GM12873 (cell line): ENCODE results near the gene COQ4.

Experiments used
- TF ChIP-seq, protein P1 (sequence below): IDR thresholded peaks from 2 replicates; pipeline ENCODE4 v1.5.1; 2012; ENCODE audit warnings: low read depth, mild to moderate bottlenecking, moderate library complexity, low read length, control low read depth; ENCODE audit not compliant: insufficient read depth; ENCODE audit errors: missing control alignments

The COQ4 gene

DNA sequence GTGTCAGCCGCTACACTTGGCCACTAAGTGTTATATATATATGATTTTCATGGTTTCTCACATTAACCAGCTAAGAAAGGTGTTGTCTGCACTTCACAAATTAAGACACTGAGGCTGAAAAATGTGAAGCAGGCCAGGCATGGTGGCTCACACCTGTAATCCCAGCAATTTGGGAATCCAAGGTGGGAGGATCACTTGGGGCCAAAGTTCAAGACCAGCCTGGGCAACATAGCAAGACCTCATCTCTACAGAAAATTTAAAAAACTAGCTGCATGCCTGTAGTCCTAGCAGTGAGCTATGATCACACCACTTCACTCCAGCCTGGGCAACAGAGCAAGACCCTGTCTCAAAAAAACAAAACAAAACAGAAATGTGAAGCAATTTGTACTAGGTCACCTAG is 1.8 kb downstream of the COQ4 start:
- TF ChIP-seq, protein P1, sequence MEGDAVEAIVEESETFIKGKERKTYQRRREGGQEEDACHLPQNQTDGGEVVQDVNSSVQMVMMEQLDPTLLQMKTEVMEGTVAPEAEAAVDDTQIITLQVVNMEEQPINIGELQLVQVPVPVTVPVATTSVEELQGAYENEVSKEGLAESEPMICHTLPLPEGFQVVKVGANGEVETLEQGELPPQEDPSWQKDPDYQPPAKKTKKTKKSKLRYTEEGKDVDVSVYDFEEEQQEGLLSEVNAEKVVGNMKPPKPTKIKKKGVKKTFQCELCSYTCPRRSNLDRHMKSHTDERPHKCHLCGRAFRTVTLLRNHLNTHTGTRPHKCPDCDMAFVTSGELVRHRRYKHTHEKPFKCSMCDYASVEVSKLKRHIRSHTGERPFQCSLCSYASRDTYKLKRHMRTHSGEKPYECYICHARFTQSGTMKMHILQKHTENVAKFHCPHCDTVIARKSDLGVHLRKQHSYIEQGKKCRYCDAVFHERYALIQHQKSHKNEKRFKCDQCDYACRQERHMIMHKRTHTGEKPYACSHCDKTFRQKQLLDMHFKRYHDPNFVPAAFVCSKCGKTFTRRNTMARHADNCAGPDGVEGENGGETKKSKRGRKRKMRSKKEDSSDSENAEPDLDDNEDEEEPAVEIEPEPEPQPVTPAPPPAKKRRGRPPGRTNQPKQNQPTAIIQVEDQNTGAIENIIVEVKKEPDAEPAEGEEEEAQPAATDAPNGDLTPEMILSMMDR = no peak

DNA sequence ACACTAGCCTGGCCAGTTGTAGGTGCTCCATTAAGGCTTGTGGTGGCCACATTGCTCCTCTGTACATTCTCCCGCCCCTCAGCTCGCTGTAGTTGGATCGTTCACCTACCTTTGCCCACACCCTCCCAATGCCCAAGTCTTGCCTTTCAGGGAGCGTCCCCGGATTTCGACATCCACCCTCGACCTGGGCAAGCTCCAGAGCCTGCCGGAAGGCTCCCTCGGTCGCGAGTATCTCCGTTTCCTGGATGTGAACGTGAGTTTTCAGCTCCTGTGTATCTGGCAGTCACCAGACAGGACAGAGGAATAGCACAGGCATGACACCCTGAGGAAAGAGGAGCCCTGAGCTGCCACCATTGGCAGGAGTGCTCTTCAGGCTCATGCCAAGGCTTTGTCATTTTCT is 3.0 kb downstream of the COQ4 start:
- TF ChIP-seq, protein P1 = no peak

DNA sequence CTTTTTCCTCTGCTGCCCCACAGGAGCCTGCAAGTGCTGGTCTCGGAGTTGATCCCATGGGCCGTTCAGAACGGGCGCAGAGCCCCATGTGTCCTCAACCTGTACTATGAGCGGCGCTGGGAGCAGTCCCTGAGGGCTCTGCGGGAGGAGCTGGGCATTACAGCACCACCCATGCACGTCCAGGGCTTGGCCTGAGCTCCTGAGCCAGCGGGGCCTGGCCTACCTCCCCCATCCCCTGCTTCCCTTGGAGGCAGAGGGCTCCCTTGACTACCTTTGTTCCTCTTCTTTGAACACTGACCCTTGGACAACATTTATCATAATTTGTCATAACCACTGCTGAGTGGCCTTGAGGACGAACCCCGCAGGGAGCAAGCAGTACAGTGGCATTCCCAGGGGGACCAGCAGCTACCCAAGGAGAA is 10.8 kb downstream of the COQ4 start:
- TF ChIP-seq, protein P1 = no peak

DNA sequence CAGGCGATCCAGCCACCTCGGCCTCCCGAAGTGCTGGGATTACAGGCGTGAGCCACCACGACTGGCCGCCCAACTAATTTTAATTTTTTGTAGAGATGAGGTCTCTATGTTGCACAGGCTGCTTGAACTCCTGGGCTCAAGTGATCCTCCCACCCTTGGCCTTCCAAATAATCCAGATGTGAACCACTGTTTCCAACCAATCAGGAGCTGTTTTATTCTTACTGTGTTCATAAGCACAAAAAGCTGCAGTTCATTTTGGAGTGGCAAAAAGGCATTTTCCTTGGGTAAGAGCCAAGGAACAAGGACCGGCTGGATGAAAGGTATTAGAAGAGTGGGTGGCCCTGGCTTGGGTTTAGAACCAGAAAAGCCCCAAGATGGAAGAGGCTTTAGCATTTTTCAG is 12.5 kb downstream of the COQ4 start:
- TF ChIP-seq, protein P1 = no peak

DNA sequence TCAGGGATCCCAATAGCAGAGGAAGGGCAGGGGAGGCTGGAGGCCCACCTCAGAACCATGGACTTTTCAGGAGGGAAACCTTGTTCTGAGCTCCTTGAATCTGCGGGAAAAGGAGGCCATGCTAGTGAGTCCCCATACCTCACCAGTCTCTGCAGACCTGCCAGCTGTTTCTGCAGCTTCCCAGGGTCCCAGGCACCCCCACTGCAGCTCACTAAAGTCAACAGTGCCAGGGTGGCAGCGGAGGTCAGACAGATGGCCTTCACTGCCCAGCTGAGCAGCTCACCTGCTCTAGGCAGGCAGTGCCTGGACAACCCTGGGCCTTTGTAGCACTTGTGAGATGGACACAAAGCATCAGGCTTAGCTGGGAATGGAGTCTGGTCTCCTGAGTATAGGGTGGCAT is 13.3 kb downstream of the COQ4 start:
- TF ChIP-seq, protein P1 = no peak

DNA sequence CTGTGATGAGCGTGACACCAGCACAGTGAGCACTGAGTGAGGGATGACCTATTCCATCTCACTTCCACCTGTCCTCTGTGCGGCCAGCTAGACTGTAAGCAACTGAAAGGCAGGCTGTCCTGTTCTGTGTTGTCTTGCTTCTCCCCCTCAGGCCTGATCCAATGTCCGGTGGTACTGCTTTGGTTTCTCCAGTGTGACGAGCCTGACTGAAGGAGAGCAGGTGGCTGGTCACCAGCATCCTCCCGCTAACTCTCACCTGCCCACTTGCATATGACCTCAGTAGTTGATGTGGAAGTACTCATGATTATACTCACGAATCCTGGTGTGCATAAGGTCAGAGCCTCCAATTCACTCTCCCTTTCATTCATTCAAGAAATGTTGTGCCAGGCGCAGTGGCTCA is 15.3 kb downstream of the COQ4 start:
- TF ChIP-seq, protein P1 = no peak

DNA sequence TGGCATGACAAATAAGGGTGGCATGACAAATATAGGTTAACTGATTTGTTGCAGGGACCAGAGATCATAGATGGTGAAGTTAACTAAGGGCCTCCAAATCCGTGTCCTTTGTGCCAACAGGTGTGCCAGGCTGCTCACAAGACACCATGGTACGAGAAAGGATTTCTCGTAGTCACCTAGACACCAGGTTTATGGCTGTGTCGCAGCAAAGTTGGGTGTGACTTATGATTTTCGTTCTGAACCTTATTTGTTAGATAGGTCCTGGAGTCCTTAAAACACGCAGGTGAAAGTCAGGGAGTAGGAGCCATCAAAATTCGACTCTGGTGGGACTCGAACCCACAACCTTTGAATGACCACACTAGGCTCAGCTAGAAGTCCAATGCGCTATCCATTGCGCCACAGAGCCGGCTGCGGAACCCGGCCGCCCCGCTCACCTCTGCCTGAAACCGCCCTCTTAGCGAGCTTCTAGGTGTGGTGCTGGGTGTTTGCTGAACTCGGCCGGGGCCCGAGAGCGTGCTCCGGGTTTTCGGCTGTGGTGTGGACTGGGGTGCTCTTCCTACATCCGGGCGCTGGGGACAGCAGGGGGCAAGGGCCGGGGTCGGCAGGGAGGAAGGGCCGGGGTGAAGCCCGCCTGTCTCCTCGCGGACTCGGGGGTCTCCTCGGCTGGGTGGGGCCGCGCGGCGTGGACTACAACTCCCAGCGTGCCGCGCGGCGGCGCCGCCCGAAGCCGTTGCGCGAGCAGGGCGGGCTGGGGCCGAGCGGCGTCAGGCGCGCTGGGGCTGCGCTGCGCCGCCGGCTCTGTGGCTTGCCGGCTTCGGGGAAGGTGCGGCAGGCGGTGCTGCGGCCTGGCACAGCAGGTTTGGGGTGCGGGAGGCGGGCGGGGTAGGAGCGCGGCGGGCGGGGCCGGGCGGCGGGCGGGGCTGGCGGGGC is 17.4 kb downstream of the COQ4 start, which contains the start of gene SLC27A4:
Gene SLC27A4, plus strand, starts transcription at position 767 of the 930 bp plus-strand sequence. CDS start 2,606 bp downstream, outside the sequence.
- TF ChIP-seq, protein P1 = no peak
